GM10248 (cell line): ENCODE results near the gene PACRG.

Experiments
- CTCF ChIA-PET: fragments of 300-600 bp; sonication (Branson Sonifier 250); formaldehyde crosslinking; extraction: SDS; loops from one replicate; lab custom pipeline; 2021; ENCODE audit warnings: antibody characterized with exemption; lab: Yijun Ruan, JAX
- POLR2A ChIA-PET: fragments of 350-650 bp; sonication (Branson Sonifier 250); formaldehyde crosslinking; extraction: SDS; loops from one replicate; lab custom pipeline; 2020; ENCODE audit warnings: antibody characterized with exemption; lab: Yijun Ruan, JAX
- DNase-seq: peaks from one replicate; pipeline ENCODE4 v3.0.0; 2012; ENCODE audit errors: extremely low spot score
- TF ChIP-seq, protein P1 (sequence below): IDR thresholded peaks from 2 replicates; pipeline ENCODE4 v1.5.1; 2012; ENCODE audit warnings: mild to moderate bottlenecking, low read depth; ENCODE audit errors: extremely low read depth, missing control alignments, control extremely low read depth

PACRG gene

DNA sequence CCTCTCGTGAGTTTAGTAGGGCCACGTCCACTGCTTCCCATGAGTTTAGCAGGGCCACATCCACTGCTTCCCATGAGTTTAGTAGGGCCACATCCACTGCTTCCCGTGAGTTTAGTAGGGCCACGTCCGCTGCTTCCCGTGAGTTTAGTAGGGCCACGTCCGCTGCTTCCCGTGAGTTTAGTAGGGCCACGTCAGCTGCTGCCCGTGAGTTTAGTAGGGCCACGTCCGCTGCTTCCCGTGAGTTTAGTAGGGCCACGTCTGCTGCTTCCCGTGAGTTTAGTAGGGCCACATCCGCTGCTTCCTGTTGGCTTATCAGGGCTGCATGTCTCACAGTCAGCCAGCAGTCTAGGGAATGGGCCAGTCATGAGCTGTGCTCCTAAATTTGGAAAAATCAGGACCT lies 573.1 kb downstream of the PACRG start:
- ChIA-PET POLR2A (no interaction called here), CTCF (interaction anchor here (1.1 to 1.6 kb wide), 2 partner anchors 9 to 11 kb away, joined by 3 to 4 read pairs; no protein-coding TSS in a partner anchor)
- TF ChIP-seq, protein P1, sequence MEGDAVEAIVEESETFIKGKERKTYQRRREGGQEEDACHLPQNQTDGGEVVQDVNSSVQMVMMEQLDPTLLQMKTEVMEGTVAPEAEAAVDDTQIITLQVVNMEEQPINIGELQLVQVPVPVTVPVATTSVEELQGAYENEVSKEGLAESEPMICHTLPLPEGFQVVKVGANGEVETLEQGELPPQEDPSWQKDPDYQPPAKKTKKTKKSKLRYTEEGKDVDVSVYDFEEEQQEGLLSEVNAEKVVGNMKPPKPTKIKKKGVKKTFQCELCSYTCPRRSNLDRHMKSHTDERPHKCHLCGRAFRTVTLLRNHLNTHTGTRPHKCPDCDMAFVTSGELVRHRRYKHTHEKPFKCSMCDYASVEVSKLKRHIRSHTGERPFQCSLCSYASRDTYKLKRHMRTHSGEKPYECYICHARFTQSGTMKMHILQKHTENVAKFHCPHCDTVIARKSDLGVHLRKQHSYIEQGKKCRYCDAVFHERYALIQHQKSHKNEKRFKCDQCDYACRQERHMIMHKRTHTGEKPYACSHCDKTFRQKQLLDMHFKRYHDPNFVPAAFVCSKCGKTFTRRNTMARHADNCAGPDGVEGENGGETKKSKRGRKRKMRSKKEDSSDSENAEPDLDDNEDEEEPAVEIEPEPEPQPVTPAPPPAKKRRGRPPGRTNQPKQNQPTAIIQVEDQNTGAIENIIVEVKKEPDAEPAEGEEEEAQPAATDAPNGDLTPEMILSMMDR = no peak

DNA sequence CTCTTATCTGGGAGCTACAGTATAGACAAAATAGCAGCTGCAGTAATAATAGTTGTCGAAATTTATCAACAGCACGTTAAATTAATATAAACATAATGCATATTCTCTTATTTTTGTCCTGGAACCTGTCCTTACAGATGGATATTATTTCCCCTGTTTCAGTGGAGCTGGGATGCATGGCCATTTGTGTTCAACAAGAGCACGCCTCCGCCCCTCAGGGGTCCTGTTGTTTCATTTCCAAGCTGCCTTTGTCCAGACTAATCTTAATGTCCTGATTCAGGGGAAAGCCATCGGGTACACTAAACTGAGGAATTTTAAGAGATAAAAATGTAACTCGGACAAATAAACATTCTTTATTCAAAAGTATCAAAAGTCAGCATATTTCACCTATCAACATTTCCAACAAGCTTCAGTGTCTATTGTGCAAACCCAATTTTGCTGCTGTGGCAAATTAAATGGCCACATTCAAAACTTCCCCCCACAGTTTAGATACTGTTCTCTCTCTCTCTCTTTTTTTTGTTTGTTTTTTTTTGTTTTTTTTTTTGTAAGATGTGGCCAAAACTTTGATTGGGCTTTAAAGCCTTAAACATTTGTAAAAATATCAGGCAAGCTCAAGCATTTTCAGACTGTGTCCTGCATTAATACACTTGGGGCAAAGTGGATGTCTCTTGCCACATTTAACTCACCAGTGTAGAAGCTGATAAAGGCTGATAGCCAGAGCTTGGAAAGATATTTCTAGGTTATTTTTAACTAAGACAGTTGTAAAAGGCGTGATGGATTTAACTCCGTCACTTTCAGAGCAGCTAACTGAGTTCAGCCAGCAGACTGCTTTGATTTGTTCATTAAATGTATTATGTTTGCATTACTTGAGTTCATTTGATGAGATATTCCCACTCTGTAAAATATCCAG lies 574.2 kb downstream of the PACRG start:
- CTCF ChIA-PET = interaction anchor here (1.1 to 1.6 kb wide), 3 partner anchors 10 to 18 kb away, joined by 3 to 4 read pairs (median 4); no protein-coding TSS in a partner anchor
- POLR2A ChIA-PET = no interaction called here
- no peak for DNase-seq
- TF ChIP-seq, protein P1 = no peak

More for the DNA sequence above, 573.1 kb downstream of the PACRG start:
- DNase-seq = no peak

DNA sequence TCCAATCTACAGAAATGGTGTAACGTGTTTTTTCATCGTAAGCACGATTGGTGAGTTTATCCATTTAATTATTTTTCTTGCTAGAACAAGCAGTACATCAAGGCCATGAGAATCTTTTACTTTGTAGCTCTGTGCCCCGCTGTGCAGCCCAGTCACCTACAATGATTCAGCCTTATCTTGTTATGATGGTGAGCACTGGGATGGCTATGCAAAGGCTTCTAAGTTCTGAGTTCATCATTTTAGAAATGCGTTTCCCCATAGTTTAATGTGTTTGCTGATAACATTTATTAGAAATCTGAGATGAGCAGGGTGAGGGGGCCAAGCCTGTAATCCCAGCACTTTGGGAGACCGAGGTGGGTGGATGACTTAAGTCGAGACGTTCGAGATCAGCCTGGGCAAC lies 575.0 kb downstream of the PACRG start:
- DNase-seq = no peak
- TF ChIP-seq, protein P1 = no peak
- ChIA-PET POLR2A (no interaction called here), CTCF (interaction anchor here (1.1 kb wide), 1 partner anchor 18 kb away, joined by 4 read pairs; no protein-coding TSS in a partner anchor)

DNA sequence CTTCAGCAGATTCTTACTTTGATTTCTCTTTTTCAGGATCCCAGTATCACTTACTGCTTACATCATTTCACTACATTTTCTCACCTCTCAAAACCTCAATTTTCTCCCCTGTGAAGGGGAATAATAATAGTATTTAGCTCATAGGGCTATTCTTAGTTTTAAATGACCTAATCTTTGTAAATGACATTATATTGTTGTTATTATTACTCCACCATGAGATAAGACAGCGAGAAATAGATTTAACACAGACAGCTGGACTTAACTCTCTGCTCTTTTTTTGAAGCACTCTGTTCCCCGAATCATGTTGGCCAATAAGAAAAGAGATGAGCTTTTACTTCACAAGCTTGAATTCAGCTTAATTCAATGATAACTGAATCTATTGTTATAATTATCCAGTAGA lies 578.2 kb downstream of the PACRG start:
- TF ChIP-seq, protein P1 = no peak
- no peak for DNase-seq
- CTCF ChIA-PET = interaction anchor here (1.3 kb wide), 1 partner anchor 11 kb away, joined by 3 read pairs; no protein-coding TSS in a partner anchor
- POLR2A ChIA-PET = no interaction called here

DNA sequence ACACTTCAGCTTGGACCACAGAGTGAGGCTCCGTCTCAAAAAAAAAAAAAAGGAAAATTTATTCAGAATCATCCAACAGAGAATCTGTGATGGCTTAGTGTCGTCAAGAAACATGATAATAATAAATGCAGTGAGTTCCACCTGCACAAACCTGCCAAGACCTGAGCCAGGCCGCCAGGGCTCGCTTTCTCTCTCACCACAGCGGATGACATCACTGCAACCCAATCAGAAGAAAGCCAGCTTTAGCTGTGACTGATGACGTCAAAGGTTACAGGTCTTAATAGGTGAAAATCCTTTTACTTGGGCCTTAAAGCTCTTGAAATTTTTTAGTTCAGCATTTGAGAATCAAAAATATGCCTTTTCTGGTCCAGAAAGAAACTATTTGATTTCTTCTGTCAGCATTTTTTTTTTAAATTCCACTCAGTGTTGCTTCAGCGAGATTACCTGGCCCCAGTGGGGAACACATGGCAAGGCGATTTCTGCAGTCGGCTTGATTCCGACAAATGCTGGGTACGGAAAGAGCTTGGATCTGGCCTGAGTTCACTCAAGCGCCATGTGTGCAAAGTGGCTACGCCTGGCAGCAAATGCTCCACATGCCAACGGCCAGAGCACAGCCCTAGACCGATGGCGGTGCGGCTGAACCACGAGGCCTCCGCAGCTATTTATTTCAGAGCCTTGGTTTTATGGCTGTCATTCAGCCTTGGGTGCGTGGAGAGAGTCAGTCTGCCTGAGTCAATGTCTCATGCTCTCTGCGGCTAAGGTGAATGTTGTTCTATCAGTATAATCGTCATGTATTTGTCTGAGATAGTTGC lies 581.1 kb downstream of the PACRG start:
- TF ChIP-seq, protein P1 = no peak
- ChIA-PET CTCF (interaction anchor here (1.2 to 2.3 kb wide), 2 partner anchors 13 to 42 kb away, joined by 4 to 7 read pairs; no protein-coding TSS in a partner anchor), POLR2A (no interaction called here)
- DNase-seq = no peak

DNA sequence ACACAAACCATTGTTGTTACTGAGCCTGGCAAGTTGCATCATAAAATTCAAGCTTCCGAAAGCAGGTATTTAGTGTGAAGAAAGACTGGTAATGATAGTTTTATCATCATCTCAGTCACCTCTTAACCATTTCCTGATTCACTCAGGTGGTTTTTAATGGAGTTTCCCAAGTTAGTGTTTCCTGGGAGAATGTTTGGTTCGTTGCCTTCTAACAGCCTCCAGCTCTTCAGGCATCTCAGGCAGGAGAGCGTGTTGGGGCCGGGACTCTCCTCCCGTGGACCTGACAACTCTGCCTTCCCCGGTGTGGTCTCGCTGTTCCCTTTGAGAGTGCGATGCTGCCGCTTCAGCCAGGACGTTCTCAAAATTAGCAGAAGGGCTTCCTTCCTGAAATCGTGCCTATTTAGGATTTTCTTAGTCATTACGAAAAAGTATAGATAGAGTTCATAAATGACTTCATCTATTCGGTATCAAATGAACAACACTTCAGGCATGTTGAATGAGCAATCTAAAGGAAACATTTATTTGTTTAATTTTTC lies 581.8 kb downstream of the PACRG start:
- CTCF ChIA-PET = interaction anchor here (1.2 to 2.3 kb wide), 2 partner anchors 14 to 42 kb away, joined by 4 to 7 read pairs; no protein-coding TSS in a partner anchor

More for the DNA sequence above, 581.8 kb downstream of the PACRG start:
- DNase-seq = no peak
- POLR2A ChIA-PET = no interaction called here
- TF ChIP-seq, protein P1 = no peak
